Stimulated activated CD4-positive, alpha-beta T cell treated with anti-CD3 and anti-CD28 coated beads, Interleukin-1b, Interleukin-23, amount 100 ng/mL, for 24 hours (primary cell): Measurements from ENCODE around the gene WRAP73.
A peak's percentile ranks its signal among the peaks of the same experiment; 100 is the strongest.

Experiments
- DNase-seq, 4 experiments: peaks; one replicate each; pipeline ENCODE4 v3.0.0-alpha.2; 2020; ENCODE audit warnings: low read depth in 4 of 4, low spot score in 1 of 4

Gene WRAP73, protein sequence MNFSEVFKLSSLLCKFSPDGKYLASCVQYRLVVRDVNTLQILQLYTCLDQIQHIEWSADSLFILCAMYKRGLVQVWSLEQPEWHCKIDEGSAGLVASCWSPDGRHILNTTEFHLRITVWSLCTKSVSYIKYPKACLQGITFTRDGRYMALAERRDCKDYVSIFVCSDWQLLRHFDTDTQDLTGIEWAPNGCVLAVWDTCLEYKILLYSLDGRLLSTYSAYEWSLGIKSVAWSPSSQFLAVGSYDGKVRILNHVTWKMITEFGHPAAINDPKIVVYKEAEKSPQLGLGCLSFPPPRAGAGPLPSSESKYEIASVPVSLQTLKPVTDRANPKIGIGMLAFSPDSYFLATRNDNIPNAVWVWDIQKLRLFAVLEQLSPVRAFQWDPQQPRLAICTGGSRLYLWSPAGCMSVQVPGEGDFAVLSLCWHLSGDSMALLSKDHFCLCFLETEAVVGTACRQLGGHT

DNA sequence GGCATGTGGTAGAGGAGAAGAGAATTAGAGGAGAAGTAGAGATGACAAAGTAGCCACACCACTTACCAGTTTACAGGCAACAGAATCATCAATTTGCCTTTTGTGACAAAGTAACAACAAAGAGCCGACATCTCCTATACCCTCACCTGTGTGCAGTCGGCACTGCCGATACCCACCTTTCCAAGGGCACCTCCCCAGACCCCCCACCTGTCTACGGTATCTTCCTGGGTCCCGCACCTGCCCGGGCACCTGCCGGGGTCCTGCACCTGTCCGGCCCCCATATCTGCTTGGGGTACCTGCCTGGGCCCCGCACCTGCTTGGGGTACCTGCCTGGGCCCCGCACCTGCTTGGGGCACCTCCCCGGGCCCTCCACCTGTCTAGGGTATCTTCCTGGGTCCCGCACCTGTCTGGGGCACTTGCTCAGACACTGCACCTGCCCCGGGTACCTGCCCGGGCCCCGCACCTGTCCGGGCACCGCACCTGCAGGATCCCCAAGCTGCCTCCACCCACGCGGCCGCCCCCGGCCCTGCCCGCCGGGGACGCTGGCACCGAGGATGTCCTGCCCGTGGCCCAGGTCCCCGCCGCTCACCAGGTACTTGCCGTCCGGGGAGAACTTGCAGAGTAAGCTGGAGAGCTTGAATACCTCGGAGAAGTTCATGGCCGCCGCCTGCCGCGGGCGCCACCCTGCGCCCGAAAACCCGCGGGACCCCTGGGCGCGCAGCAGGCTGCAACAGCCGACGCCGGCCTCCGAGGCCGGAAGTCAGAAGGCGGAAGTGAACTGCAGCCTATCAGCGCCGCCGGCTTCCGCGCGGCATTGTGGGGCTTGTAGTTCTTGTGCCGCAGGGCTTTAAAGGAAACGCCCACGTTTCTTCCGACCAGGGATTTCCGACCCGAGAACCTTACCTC, at the start of gene WRAP73:
Gene WRAP73 (minus strand): TSS at position 762 of the 906 bp plus-strand sequence. CDS start 104 bp downstream, at position 658.
- peak; percentile 63 to 86 (median 76) for DNase-seq

DNA sequence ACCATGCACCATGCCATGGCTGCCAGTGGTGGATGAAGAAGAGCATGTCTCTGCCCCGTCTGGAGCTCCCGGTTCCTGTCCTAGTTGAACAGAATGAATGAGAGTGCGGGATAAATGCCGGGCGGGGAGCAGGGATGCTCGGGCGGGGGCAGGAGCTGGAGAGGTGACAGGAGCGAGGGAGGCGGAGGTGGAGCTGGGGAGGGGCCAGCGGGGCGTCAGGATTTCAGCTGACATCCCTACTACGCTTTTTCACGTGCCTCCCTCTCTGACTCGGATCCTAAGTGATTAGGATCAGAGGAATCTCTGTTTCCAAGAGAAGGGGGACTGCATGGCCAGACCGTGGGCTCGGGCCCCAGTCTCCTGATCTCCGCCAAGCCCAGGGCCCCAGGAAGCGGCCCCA, 49.7 kb upstream of the WRAP73 start:
- no peak for DNase-seq

DNA sequence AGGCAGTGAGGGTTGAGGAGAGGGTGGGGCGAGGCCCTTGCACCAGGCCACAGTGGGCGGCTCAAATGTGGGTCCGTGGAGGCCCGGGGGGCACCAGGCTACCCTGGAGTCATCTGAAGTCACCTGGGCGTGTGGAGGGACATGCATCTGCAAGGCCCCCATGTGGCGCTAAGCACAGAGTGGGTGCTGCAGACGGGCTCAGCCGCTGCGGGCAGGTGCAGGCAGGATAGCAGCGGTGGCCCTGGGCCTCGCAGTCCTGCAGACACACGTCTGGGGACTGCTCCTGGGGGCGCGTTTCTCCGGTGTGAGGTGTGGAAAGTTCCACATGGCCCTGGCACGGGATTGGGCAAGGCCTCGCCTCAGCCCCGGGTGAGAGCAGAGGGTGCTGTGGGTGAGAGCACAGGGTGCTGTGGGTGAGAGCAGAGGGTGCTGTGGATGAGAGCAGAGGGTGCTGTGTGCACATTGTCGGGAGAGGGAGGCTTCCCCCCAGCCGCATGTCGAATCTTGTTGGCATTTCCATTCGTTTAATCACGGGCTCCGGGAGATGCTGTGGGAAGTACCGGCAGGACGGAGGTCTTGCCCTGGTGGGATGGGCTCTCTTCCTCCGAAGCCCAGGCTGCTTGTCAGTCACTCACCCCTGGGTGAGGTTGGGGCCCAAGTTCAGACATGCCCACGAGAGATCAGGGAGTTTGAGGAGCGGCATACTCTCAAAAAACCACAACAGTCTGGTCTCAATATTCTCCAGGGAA, 48.9 kb upstream of the WRAP73 start:
- no peak for DNase-seq

DNA sequence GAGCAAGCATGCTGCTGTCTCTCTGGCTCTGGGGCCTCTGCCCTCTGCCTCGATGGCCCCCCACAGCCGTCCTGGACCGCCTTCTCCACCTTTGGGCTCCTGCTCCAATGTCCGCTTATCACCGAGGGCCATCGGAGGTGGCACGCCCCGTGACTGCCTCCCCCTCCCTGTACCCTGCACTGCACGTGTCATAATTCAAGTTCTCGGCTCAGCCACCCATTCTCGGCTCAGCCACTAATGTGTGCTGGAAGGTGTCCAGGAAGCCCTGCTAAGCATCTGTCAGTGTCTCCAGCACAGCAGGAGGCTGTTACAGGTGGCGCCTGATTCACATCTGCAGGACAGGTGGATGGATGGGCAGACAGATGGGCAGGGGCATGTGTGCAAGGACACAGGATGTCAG, 47.9 kb upstream of the WRAP73 start:
- no peak for DNase-seq

DNA sequence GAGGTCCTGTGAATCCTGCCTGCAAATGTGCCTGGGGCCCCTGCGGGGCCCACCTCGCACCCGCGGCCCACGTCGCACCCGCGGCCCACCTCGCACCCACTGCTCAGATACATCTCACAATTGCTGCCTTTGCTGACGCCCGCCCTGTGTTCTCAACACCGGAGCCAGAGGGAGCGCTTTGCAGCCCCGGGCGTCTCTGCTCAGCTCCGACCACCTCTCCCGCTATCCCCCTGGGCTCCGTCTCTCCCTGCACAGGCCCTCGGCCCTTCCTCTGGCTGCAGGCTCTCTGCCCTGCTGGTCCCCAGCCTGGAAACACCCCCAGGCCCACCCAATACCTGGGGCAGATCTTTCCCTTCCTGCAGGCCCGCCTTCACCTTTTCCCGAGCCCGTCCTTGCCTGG, 47.2 kb upstream of the WRAP73 start:
- DNase-seq, result no peak

DNA sequence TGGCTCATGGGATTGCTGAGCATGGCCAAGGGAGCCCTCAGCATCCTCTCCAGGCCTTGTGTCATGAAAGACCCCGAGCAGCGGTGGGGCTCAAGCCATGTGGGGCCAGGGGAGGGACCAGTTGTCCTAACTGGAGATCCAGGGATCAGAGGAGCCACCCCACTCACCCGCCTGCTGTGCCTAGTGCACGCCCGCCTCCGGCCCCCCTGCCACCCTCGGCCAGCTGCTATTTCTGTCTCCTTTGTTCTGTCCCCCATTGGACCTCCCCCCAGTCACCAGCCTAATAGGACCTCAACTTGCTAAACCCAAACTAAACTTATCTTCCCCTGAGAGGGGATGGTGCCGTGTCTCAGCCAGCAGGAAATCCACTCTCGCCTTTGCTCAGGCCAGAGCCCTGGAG, 46.8 kb upstream of the WRAP73 start:
- DNase-seq, result no peak

DNA sequence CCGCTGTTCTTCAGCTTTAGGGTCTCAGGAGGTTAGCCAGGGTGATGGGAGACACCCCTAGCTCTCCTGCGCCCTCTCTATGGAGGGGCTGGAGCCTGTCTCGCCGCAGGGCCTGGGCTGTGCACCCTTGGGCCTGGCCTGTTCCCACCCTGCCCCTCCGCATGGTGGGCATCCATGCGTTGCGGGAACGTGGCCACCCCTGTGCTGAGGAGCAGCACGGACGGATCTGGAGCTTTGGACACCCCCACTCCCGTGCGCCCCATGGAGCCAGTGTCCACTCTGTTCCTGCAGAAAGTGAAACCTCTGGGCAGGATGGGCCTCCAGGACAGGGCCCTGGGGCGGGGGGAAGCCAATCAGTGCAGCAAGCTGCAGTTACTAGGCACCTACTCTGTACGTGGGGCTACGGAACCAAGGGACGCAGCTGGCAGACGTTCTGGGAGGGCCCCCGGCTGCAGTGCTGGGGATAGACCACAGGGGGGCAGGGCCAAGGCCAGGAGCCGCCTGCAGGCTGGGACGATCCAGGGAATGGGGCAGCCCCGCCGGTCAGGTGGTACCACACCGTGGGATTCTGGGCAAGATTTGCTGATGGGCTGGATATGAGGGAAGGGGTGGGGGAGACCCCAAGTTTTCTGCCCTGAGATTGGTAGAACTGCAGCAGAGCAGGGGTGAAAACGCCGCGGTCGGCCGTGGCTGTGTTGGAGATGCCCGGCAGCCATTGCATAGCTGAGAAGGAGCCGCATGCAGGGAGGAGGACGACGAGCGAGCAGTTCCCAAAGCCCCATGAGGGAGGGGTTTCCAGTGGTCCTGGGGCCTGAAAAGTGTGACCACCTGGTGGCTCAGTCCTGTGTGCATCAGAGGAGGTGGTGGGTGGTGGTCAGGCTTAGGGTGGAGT, 45.7 kb upstream of the WRAP73 start:
- DNase-seq, result peak in 3 of 4 experiments; percentile 7 to 25 (median 20)

DNA sequence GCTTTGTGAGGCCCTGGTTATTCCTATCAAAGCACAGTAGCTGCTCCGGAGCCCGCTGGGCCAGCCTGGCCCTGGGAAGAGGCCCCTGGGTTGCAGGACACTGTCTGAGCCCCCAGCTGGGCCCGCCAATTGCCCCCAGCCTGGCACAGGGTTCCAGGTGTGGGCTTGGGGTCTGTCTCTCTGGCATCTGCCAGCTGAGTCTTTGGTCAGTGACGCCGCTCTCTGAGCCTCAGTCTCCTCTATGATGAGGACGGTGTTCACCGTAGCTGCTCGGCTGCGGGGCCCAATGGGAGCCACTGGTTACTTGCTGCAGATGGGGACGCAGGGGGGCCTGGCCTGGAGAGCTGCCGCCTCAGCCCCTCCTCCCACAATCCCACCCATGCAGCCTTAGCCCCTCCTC, 43.4 kb upstream of the WRAP73 start:
- no peak for DNase-seq

DNA sequence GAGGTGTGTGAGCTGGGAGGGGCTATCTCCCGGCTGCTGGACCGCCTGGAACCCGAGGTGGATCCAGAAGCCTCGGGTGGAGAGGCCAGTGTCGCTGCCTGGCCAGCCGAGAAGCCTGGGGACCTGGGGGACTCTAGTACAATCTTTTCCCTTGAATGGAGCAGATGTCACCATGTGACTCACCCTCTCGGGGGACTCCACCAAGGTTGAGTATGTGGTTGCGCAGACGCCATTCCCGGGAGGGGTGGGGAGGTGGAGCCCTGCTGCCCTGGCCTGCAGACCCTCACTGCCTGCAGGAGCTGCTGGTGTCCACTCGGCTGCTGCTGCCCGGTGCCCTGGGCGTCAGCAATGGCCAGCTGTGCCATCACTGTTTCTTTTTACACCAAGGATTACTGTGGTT, 42.7 kb upstream of the WRAP73 start:
- DNase-seq, result no peak

DNA sequence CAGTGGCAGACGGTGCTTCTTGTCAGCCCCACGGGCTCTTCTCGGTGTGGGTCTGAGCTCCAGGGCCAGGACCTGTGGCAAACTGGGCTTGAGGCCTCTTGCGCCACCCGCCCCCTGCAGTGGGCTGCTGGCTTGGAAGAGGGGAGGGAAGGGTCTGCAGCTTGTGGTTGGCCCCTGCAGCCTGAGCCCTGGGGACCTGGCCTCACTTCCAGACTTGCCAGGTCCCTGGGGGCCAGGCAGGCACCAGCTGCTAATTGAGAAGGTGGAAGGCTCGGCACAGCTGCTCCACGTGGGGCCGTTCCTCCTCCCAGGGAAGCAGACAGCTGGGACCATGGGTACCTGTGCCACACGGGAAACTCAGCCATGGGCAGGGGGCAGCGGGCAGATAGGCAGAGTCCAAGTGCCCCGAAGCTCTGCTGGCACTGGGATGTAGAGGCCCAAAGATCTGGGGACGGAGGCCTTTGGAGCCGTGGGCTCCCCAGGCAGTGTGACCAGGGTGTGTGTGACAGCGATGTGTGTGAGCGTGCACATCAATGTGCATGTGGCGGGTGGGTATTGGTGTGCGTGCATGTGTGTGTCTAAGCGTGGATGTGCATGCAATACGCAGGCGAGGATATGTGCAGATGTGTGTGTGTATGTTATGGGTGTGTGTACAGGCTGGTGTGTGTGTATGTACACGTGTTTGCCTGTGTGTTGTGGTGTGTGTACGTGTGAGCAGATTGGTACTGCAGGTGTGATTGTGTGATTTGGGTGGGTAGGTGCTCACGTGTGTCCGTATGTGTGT, 41.7 kb upstream of the WRAP73 start:
- no peak for DNase-seq

DNA sequence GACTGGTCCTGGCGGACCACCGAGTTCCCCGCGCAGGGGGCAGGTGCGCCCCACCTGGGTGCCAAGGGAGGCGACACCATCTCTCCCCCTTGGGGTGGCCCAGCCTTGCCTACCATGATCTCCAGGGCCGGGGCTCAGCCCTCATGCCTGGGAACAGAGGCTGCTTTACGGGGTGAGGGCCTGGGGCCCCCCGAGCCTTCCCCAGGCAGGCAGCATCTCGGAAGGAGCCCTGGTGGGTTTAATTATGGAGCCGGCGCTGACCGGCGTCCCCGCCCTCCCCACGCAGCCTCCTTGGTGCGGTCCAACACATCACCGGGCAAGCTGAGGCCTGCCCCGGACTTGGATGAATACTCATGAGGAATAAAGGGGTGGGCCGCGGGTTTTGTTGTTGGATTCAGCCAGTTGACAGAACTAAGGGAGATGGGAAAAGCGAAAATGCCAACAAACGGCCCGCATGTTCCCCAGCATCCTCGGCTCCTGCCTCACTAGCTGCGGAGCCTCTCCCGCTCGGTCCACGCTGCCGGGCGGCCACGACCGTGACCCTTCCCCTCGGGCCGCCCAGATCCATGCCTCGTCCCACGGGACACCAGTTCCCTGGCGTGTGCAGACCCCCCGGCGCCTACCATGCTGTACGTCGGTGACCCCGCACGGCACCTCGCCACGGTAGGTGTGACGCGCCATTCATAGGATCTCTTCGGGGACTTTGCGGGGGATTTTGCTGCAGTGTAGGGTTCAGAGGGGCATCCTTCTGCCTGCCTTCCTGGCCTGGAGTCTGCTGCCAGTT, 40.6 kb upstream of the WRAP73 start:
- DNase-seq, result no peak

DNA sequence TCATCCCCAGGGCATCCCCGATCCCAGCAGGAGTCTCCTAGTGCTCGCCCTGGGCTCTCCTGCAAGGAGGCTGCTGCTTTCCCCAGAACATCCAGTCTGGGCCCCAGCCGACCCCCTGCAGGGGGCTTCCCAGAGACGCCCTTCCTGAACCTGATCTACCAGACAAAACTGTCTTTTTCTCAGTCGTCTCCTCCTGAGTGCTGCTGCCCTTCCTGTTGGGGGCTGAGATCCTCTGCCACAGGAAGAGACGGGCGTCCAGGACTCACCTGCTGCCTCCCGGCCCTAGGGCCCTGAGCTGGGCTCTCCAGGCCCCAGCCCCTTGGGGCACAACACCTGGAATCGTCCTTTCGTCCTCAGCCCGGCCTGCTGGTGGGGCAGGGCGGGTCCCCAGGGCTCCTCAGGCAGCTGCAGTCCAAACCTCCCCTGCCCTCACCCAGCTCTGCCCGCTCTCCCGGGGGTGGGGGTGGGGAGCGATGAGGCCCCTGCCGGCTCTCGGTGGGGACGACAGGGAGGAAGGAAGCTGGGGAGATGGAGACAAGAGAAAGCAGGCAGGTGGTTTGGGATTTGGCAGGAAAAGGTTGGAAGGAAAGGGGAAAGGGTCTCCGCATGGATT, 39.3 kb upstream of the WRAP73 start:
- no peak for DNase-seq

DNA sequence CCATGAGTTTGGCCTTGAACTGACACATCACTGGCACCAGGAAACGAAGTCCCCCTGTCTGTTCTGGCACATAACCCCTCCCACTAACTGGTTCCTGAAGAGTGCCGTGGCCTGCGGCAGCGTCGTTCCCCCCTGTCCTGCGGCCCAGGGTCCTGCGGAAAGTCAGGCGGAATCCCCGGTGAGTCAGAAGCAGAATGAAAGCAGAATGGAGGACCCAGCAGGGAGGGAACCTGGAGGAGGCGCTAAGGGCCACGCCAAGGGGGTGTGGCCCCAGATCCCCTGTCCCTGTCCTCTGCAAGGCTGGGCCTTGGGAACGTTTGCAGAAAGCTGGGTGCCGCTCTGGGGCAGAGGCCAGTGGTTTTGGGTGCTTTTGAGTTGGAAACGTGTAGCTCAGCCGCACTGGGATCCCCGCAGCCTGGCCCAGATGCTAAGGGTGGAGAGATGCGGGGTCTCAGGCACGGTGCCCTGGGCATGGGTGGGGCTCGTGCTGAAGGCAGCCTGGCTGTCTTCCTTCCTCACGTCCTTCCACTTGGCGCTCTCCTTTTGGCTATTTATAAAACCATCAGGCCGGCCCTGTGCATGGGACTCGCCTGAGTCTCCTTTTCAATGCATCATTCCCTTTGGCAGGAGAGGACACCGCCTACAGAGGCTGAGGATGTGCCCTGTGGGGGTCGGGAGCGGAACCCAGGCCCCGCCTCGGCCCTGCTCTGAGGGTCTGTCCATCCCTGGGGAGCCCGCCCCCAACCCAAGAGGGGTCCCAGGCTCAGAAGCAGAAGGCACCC, 38.6 kb upstream of the WRAP73 start:
- DNase-seq, result no peak

DNA sequence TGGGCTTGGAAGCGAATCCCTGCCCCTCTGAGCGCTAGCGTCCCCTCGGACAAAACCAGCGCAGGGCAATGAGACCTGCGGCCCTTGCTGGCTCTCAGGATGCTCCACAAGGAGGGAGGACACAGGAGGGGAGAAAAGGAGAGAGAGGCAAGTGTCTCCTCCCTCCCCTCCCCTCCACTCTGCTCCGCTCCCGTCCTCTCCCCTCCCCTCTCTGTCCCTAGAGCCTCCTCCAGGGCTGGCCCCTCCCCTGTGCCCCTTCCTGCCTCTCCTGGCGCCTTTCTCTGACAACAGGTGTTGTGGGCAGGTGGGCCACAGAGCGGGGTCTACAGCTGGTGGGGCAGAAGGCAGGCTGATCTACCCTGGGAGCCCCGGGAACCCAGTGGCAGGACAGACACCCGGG, 37.6 kb upstream of the WRAP73 start:
- DNase-seq, result no peak

DNA sequence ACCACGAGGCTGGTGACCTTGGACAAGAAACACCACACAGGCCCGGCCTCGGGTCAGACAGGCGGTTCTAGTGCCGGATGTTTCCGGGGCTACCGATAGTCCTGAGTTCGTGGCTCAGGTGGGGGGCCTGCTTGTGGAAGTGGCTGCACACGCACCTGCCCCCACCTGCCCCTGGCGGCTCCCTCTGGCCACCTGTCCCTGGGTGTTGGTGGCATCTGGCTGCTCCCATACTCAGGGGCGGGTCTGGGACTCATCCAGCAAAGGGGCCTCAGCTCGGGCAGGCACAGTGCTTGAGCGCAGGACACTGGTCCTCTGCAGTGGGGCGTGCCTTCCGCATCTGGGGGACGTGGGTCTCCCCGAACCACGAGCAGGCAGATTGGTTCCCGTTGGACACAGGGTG, 36.0 kb upstream of the WRAP73 start:
- no peak for DNase-seq

DNA sequence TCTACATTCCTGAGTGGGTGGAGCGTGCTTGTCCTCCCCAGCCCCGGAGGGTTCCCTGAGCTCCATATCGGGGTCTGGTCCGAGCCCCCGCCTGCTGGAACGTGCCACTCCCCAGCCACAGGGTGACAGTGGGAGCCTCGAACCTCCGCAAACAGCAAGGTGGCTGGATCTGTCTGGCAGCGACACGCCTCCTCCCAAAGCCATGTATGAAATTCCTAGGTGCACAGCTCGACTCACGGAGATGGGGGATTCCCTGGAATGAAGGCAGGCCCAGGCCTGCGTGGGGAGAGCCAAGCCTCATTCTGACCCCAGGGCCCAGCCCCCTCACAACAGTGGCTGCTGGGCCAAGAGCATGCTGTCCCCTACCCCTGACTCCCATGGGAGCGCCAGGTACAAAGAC, 35.3 kb upstream of the WRAP73 start:
- no peak for DNase-seq

DNA sequence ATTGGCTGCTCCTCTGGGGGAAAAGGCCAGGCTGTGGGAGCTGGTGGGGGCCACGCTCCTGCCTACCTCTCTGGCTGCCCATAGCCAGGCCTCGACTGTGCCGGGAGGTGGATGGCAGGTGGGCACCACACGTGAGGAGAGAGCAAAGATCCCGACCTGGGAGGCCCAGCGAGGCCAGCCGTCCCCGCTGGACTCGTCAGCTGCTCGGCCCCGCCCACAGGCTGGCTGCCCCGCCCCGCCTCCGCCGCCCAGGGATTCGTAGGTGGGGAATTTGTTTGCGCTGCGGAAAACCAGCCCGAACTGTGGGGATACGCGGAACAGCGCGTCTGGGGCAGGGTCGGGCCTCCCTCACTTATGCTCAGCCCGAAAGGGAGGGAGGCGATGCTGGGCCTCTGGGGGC, 34.1 kb upstream of the WRAP73 start:
- DNase-seq, result no peak

DNA sequence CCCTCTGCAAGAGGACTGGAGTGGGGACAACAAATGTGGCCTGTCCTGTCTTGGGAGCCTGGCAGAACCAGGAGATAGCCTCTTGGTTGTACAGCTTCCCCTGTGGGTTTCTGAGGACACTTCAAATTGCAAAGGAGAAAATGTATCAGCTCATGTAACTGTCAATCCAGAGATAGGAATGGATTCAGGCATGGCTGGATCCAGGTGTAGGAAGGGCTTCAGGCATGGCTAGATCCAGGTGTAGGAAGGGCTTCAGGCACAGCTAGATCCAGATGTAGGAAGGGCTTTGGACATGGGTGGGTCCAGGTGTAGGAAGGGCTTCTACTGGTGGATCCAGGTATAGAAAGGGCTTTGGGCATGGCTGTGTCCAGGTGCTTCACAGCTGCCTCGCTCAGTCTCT, 33.3 kb upstream of the WRAP73 start:
- no peak for DNase-seq
